Astrocyte of the spinal cord (primary cell): ENCODE measurements around the gene ANKHD1.

Experiments used
- DNase-seq: peaks from one replicate; pipeline ENCODE4 v3.0.0; 2011; ENCODE audit warnings: low read depth, low spot score
- H3K4me3 ChIP-seq: 2 replicates; pipeline ENCODE4 v1.5.1; 2011; ENCODE audit warnings: low read depth, mild to moderate bottlenecking, low read length, moderate library complexity
- CTCF ChIP-seq: IDR thresholded peaks from 2 replicates; pipeline ENCODE4 v1.5.1; 2012; ENCODE audit warnings: low read depth, mild to moderate bottlenecking, low read length, inconsistent platforms
- in situ Hi-C: cut with HindIII; loops from 2 replicates; pipeline ENCODE4 v1.10.0; 2017; ENCODE audit warnings: low sequenced_read_pairs

ANKHD1 gene

GRCh38 chr5:140488914-140489313 is 87.3 kb downstream of the ANKHD1 start:
- TF ChIP-seq CTCF, result no peak
- DNase-seq, result no peak
- in situ Hi-C loops, result no loop called here
- H3K4me3 ChIP-seq, result no peak overlapping the region

DNA sequence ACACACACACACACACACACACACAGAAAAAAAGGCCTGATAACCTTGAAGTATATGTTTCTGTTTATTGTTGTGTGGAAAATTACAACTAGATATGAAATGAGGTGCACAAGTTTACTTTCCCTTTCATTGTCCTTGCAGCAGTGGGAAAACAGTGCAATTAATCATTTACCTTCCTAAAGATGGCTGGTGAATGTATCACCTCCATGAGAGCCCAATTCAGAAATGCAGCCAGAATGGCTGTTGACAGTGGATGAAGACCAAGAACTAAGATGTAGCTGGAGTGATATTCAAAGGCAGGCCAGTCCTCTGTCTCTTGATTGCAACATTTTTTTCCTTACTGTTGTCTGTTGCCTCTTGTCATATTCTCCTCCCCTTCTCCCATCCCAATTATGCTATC is 96.3 kb downstream of the ANKHD1 start:
- no peak for TF ChIP-seq CTCF
- H3K4me3 ChIP-seq, result no peak overlapping the region

DNA sequence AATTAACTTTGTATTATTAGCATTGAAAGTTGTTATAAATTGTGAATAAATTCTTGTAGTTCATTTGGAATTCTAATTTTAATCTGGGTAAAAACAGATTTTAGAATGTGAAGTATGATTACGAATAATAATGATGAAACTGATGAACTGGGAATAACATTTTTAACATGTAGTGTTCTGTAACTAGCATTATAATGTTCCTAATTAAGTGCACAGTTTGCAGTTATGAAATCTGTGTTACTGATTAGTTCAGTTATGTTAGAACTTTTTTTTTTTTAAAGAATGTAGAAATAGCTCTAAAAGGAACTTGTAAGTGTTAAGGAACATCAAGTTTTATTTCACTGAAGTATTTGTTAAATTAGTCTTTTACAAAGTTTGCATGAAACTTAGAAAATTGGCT is 97.0 kb downstream of the ANKHD1 start:
- no peak for TF ChIP-seq CTCF
- H3K4me3 ChIP-seq, result no peak overlapping the region
- in situ Hi-C loops, result no loop called here
- DNase-seq, result no peak

More for the DNA sequence above, 96.3 kb downstream of the ANKHD1 start:
- DNase-seq, result no peak
- in situ Hi-C loops, result no loop called here

DNA sequence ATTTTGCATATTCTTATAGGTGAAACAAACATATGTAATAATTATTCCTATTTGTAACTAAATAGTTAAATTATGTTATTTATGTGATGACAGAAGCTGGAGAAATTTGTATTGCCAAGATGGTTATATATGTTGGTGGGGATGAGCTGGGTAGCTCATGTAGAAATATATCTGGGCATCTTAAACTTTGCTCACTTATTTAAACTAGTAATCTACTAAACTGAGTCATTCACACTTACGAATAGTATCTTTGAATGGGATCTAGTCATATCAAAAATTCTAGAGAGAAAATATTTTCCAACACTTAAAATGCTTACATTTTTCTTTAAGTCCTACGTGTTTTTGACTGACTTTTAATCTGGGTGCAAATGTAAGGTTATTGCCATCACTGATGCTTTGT is 101.2 kb downstream of the ANKHD1 start:
- H3K4me3 ChIP-seq, result no peak overlapping the region
- TF ChIP-seq CTCF, result no peak
- in situ Hi-C loops, result no loop called here
- no peak for DNase-seq

- in situ Hi-C loops, result no loop called here
- no peak for TF ChIP-seq CTCF
- no peak overlapping the region for H3K4me3 ChIP-seq
- DNase-seq, result no peak
These were observed 108.3 kb downstream of the ANKHD1 start for GRCh38 chr5:140509898-140510297.

GRCh38 chr5:140513124-140513523 is 111.5 kb downstream of the ANKHD1 start:
- in situ Hi-C loops, result no loop called here
- H3K4me3 ChIP-seq, result no peak overlapping the region
- no peak for TF ChIP-seq CTCF
- no peak for DNase-seq

DNA sequence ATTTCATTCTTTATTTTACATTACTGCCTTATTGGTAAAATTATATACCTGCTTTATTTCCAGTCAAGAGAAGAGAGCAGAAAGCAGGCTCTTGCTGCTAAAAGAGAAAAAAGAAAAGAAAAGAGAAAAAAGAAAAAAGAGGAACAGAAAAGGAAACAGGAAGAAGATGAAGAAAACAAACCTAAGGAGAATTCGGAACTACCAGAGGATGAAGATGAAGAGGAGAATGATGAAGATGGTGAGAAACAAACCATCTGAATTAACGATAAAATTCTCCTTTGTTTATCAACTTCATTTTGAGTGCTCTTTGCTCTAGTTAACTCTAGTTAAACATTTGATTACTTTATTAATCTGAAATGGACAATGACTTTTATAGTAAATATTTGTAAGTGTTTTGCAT is 122.4 kb downstream of the ANKHD1 start:
- no peak for TF ChIP-seq CTCF
- no peak overlapping the region for H3K4me3 ChIP-seq
- DNase-seq, result no peak
- in situ Hi-C loops, result no loop called here
